Astrocyte of the cerebellum (primary cell): ENCODE measurements around the gene KLF15.

Experiments
- DNase-seq: peaks from one replicate; pipeline ENCODE4 v3.0.0-alpha.2; 2011; ENCODE audit warnings: low read depth
- H3K4me3 ChIP-seq: 2 replicates; pipeline ENCODE4 v1.5.1; 2011; ENCODE audit warnings: mild to moderate bottlenecking, low read depth, low read length, moderate library complexity
- in situ Hi-C: cut with HindIII; loops from 2 replicates; pipeline ENCODE4 v1.10.0; 2017; ENCODE audit warnings: low sequenced_read_pairs
- TF ChIP-seq, protein P1 (sequence below): IDR thresholded peaks from 2 replicates; pipeline ENCODE4 v1.5.1; 2012; ENCODE audit warnings: low read length, low read depth, moderate library complexity, mild to moderate bottlenecking; ENCODE audit errors: missing control alignments

KLF15 gene

GRCh38 chr3:126344380-126345041, 12.7 kb downstream of the KLF15 start:
- DNase-seq: no peak
- TF ChIP-seq, protein P1, sequence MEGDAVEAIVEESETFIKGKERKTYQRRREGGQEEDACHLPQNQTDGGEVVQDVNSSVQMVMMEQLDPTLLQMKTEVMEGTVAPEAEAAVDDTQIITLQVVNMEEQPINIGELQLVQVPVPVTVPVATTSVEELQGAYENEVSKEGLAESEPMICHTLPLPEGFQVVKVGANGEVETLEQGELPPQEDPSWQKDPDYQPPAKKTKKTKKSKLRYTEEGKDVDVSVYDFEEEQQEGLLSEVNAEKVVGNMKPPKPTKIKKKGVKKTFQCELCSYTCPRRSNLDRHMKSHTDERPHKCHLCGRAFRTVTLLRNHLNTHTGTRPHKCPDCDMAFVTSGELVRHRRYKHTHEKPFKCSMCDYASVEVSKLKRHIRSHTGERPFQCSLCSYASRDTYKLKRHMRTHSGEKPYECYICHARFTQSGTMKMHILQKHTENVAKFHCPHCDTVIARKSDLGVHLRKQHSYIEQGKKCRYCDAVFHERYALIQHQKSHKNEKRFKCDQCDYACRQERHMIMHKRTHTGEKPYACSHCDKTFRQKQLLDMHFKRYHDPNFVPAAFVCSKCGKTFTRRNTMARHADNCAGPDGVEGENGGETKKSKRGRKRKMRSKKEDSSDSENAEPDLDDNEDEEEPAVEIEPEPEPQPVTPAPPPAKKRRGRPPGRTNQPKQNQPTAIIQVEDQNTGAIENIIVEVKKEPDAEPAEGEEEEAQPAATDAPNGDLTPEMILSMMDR: no peak
- H3K4me3 ChIP-seq: no peak overlapping the region
- in situ Hi-C loops: no loop called here

GRCh38 chr3:126343649-126344035, 13.6 kb downstream of the KLF15 start:
- in situ Hi-C loops: no loop called here
- no peak for DNase-seq
- TF ChIP-seq, protein P1: no peak
- no peak overlapping the region for H3K4me3 ChIP-seq

DNA sequence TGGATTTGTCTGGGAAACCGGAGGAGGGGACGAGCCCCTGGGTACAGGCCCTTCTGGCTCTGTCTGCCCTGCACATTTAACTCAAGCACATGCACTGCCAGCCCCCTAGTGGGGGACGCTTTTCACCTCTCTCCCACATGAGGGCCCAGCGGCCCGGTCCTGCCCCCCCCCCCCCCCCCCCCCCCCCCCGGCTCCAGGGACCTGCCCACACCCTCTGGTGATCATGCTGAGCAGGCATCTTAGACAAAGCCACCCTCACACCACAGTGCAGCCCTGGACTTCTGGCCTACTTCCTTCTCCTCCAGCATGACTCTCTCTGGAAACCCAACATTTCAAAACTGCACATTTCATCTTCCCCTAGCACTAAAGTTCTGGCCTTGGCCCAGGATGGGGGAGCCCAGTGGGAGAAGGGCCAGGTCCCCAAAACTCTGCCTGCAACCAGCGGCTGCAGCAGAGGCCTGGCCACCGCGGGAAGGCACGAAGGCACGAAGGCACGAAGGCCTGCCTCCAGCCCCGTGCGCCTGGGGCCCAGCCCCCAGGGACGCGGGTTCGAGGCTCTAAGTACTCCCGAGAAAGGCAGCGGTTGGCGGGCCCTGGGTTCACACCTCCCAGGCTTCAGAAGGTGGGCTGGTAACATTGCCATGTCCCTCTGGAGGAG, 14.1 kb downstream of the KLF15 start:
- in situ Hi-C loops: no loop called here
- DNase-seq: no peak
- TF ChIP-seq, protein P1: no peak
- H3K4me3 ChIP-seq: no peak overlapping the region

- DNase-seq: no peak
- TF ChIP-seq, protein P1: no peak
- in situ Hi-C loops: no loop called here
- no peak overlapping the region for H3K4me3 ChIP-seq
These were observed 15.0 kb downstream of the KLF15 start for GRCh38 chr3:126342211-126342610.

DNA sequence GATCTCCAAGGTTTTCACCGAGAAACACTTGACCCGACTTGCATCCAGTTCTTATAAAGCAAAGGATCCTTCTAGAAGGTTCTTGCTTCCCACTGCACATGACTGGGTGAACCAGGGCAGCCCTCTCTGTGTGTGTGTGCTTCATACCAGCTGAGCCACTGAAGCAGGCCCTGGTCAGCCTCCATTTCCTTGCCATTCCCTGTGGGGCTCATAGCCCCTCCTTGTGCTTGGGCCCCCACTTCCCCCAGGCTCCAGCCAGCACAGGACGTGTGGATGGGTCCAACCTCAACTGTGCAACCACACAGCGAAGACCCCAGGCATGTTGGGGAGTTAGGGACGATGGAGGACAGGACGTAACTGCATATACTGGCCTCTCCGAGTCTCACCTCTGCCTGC, 15.5 kb downstream of the KLF15 start:
- TF ChIP-seq, protein P1: no peak
- no peak overlapping the region for H3K4me3 ChIP-seq
- in situ Hi-C loops: no loop called here
- no peak for DNase-seq

DNA sequence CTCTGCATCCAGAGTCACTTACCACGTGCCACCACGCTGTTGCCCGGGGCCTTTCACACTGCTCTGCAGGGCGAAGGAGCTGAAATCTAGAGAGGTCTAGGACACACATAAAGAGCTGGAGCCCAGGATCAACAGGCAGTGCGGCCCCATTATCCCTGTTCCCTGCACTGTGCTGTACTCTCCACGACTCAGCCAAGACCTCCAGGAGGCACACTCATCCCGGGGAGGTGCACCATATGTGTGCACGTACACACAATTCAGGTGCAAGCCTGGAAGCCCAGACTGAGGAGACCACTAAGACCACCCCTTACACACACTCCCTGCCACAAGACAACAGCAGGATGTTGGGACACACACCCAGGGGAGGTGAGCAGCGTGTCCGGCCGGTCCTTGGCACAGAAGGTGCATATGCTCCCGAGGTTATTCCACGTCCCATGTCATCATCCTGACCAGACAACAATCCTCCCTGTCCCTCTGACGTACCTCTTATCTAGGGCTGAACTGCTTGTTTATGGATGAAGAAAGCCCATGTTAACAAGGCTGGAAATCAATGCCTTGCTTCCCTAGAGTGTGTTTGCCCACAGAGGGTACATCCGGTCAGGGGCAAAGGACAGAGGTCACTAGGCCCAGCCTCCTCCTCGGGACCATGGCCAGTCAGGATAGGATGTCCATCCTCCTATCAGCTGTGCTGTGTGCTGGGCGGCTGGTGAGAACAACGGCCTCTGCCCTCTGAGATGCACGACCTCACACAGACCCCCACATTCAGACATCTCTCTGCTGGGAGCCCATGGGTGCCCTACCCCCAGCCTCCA, 16.1 kb downstream of the KLF15 start:
- TF ChIP-seq, protein P1: no peak
- H3K4me3 ChIP-seq: no peak overlapping the region
- DNase-seq: no peak
- in situ Hi-C loops: no loop called here
